ENCODE data around the gene NUDT8. TPM values are rescaled to one million over a fixed set of nuclear protein-coding genes. Genes with fewer than 3 reads are reported as not detected.

Gene NUDT8
- total RNA-seq = 5.5 and 7.5 TPM in 2 replicates

GRCh38 chr11:67629386-67630227 is at the start of gene NUDT8:
TSS of gene NUDT8 (minus strand) at chr11:67629937. CDS start at chr11:67629911, 26 bp downstream.

GRCh38 chr11:67674442-67674871 is 44.7 kb upstream of the NUDT8 start, which contains the start of gene ALDH3B2:
TSS of gene ALDH3B2 (minus strand) at chr11:67674623. CDS start at chr11:67666935, 7,688 bp downstream.

GRCh38 chr11:67639438-67639859 is 9.7 kb upstream of the NUDT8 start, which contains the start of gene TBX10:
TSS of gene TBX10 (minus strand) at chr11:67639763. CDS start at chr11:67639472, 291 bp downstream.

GRCh38 chr11:67606492-67607295 is 23.0 kb downstream of the NUDT8 start, which contains the start of gene NDUFV1:
TSS of gene NDUFV1 (plus strand) at chr11:67606936. CDS start at chr11:67607005, 69 bp downstream.

GRCh38 chr11:67583247-67584204 is 46.2 kb downstream of the NUDT8 start, which contains the start of gene GSTP1:
TSS of gene GSTP1 (plus strand) at chr11:67583812. CDS start at chr11:67583844, 32 bp downstream.

Small RNAs within 50 kb of the gene (small RNA-seq; reads per million reads assigned to genes)
- not detected for gene AP003385.3

Other genes starting within 250 kb of the NUDT8 start
- 5.0 and 7.3 TPM in 2 replicates for gene RAD9A, start 238.0 kb downstream of the NUDT8 start, total RNA-seq
- 169 and 220 TPM in 2 replicates for gene PPP1CA, start 228.1 kb downstream of the NUDT8 start, total RNA-seq
- 0.12 TPM in 1 of 2 replicates, not detected in the other for gene TBC1D10C, start 225.9 kb downstream of the NUDT8 start, total RNA-seq
- under 0.01 and 0.16 TPM in 2 replicates for gene CARNS1, start 214.3 kb downstream of the NUDT8 start, total RNA-seq
- gene RPS6KB2, start 201.4 kb downstream of the NUDT8 start, total RNA-seq = 44.5 and 48.8 TPM in 2 replicates
- 0.32 TPM in 1 of 2 replicates, not detected in the other for gene PTPRCAP, start 192.3 kb downstream of the NUDT8 start, total RNA-seq
- 128 and 136 TPM in 2 replicates for gene CORO1B, start 186.5 kb downstream of the NUDT8 start, total RNA-seq
- not detected in 2 replicates for gene GPR152, start 177.2 kb downstream of the NUDT8 start, total RNA-seq
- not detected in 2 replicates for gene CABP4, start 174.6 kb downstream of the NUDT8 start, total RNA-seq
- 18.8 and 21.7 TPM in 2 replicates for gene TMEM134, start 160.7 kb downstream of the NUDT8 start, total RNA-seq
- gene AIP, start 146.9 kb downstream of the NUDT8 start, total RNA-seq = 50.3 and 58.9 TPM in 2 replicates
- 30.7 and 31.5 TPM in 2 replicates for gene PITPNM1, start 124.6 kb downstream of the NUDT8 start, total RNA-seq
- 21.6 and 25.3 TPM in 2 replicates for gene CDK2AP2, start 121.8 kb downstream of the NUDT8 start, total RNA-seq
- gene CABP2, start 106.5 kb downstream of the NUDT8 start, total RNA-seq = not detected in 2 replicates
- 399 and 414 TPM in 2 replicates for gene GSTP1, start 46.1 kb downstream of the NUDT8 start, total RNA-seq
- 137 and 150 TPM in 2 replicates for gene NDUFV1, start 23.0 kb downstream of the NUDT8 start, total RNA-seq
- gene TBX10, start 9.8 kb upstream of the NUDT8 start, total RNA-seq = not detected in 2 replicates
- gene ACY3, start 20.8 kb upstream of the NUDT8 start, total RNA-seq = not detected in 2 replicates
- gene ALDH3B2, start 44.7 kb upstream of the NUDT8 start, total RNA-seq = not detected in 2 replicates

Measured in hair follicle dermal papilla cell (primary cell).